ENCODE measurements around the gene CACNA1C. TPM values are rescaled to one million over a fixed set of nuclear protein-coding genes. Genes with fewer than 3 reads are reported as not detected.

Gene CACNA1C
- polyA plus RNA-seq, 4 donors, result 0.67 to 2.5 (median 2.0) TPM

GRCh38 chr12:2336409-2336829 is 283.6 kb downstream of the CACNA1C start:
- Histone ChIP-seq H3K27me3 (ENCODE audit: control insufficient read depth in 3 of 3, insufficient read depth in 3 of 3, low read length in 3 of 3) (no peaks in the 10 kb centered on the region), H3K4me3 (ENCODE audit: low read depth in 1 of 3, low read length in 3 of 3) (no peak overlapping the region), H3K9me3 (ENCODE audit: control insufficient read depth in 2 of 2, insufficient read depth in 1 of 2, low read depth in 1 of 2, low read length in 1 of 2) (no peaks in the 10 kb centered on the region), H3K27ac (ENCODE audit: low read depth in 1 of 3, low read length in 2 of 3) (peak overlapping the region in 2 of 3 donors; percentile 53 to 62), H3K36me3 (ENCODE audit: control insufficient read depth in 3 of 3, insufficient read depth in 2 of 3, low read depth in 1 of 3, low read length in 3 of 3) (no peaks in the 10 kb centered on the region), H3K4me1 (ENCODE audit: control insufficient read depth in 3 of 3, insufficient read depth in 2 of 3, low read depth in 1 of 3, low read length in 2 of 3) (peaks cover 0 to 3% (median 2%) of the 10 kb centered on the region in 3 donors)
- DNase-seq (no peak), FAIRE-seq (no peak)
- WGBS, 3 donors, result 57 to 87% (median 59%) methylated on average over 5 of the region's 5 CpGs

GRCh38 chr12:2337031-2338010 is 284.5 kb downstream of the CACNA1C start:
- FAIRE-seq (no peak), DNase-seq (no peak)
- Histone ChIP-seq H3K27ac (ENCODE audit: low read depth in 1 of 3, low read length in 2 of 3) (peak overlapping the region in 2 of 3 donors; percentile 53 to 62), H3K4me1 (ENCODE audit: control insufficient read depth in 3 of 3, insufficient read depth in 2 of 3, low read depth in 1 of 3, low read length in 2 of 3) (peaks cover 0 to 3% (median 2%) of the 10 kb centered on the region in 3 donors), H3K4me3 (ENCODE audit: low read depth in 1 of 3, low read length in 3 of 3) (no peak overlapping the region), H3K9me3 (ENCODE audit: control insufficient read depth in 2 of 2, insufficient read depth in 1 of 2, low read depth in 1 of 2, low read length in 1 of 2) (no peaks in the 10 kb centered on the region), H3K36me3 (ENCODE audit: control insufficient read depth in 3 of 3, insufficient read depth in 2 of 3, low read depth in 1 of 3, low read length in 3 of 3) (no peaks in the 10 kb centered on the region), H3K27me3 (ENCODE audit: control insufficient read depth in 3 of 3, insufficient read depth in 3 of 3, low read length in 3 of 3) (no peaks in the 10 kb centered on the region)
- WGBS, 3 donors, result 81 to 90% (median 90%) methylated on average over 11 of the region's 11 CpGs

DNA sequence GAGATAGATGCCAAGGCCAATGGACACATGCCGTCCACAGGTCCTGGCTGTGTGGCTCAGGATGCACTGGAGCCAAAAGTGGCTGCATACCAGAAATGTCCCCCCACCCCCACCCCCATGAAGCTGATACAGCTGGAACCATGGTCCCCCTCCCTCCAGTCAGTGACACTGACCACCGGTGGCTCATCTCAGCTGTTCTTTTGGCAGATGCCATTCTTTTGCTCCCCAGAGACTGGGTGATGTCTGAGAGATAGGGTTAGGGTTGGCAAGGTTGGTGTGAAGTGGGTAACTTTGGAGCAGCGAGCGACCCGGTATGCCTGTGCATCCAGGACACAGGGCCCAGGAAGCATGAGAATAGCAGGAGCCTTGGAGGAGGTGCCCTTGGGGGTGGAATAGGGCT is 285.6 kb downstream of the CACNA1C start:
- H3K4me1 ChIP-seq (ENCODE audit: control insufficient read depth in 3 of 3, insufficient read depth in 2 of 3, low read depth in 1 of 3, low read length in 2 of 3), result peaks cover 2 to 4% (median 3%) of the 10 kb centered on the region in 3 donors
- no peak overlapping the region for H3K27ac ChIP-seq (ENCODE audit: low read depth in 1 of 3, low read length in 2 of 3)
- no peak overlapping the region for H3K4me3 ChIP-seq (ENCODE audit: low read depth in 1 of 3, low read length in 3 of 3)
- DNase-seq, result no peak
- H3K9me3 ChIP-seq (ENCODE audit: control insufficient read depth in 2 of 2, insufficient read depth in 1 of 2, low read depth in 1 of 2, low read length in 1 of 2), result no peaks in the 10 kb centered on the region
- H3K36me3 ChIP-seq (ENCODE audit: control insufficient read depth in 3 of 3, insufficient read depth in 2 of 3, low read depth in 1 of 3, low read length in 3 of 3), result no peaks in the 10 kb centered on the region
- 90 to 92% (median 90%) methylated on average over 5 of the region's 5 CpGs for WGBS, 3 donors
- H3K27me3 ChIP-seq (ENCODE audit: control insufficient read depth in 3 of 3, insufficient read depth in 3 of 3, low read length in 3 of 3), result no peaks in the 10 kb centered on the region
- FAIRE-seq, result no peak

GRCh38 chr12:2338991-2339431 is 286.2 kb downstream of the CACNA1C start:
- peak in 1 of 2 donors; percentile 89 for DNase-seq
- H3K4me1 ChIP-seq (ENCODE audit: control insufficient read depth in 3 of 3, insufficient read depth in 2 of 3, low read depth in 1 of 3, low read length in 2 of 3), result peaks cover 2 to 4% (median 3%) of the 10 kb centered on the region in 3 donors
- H3K27ac ChIP-seq (ENCODE audit: low read depth in 1 of 3, low read length in 2 of 3), result no peak overlapping the region

GRCh38 chr12:2341051-2341751 is 288.4 kb downstream of the CACNA1C start:
- 83 to 88% (median 84%) methylated on average over 15 of the region's 15 CpGs for WGBS, 3 donors
- H3K9me3 ChIP-seq (ENCODE audit: control insufficient read depth in 2 of 2, insufficient read depth in 1 of 2, low read depth in 1 of 2, low read length in 1 of 2), result no peaks in the 10 kb centered on the region
- peaks cover 2 to 4% (median 3%) of the 10 kb centered on the region in 3 donors for H3K4me1 ChIP-seq (ENCODE audit: control insufficient read depth in 3 of 3, insufficient read depth in 2 of 3, low read depth in 1 of 3, low read length in 2 of 3)
- FAIRE-seq (no peak), DNase-seq (no peak)
- peaks cover 0 to 4% (median 0%) of the 10 kb centered on the region in 3 donors for H3K27me3 ChIP-seq (ENCODE audit: control insufficient read depth in 3 of 3, insufficient read depth in 3 of 3, low read length in 3 of 3)
- no peaks in the 10 kb centered on the region for H3K36me3 ChIP-seq (ENCODE audit: control insufficient read depth in 3 of 3, insufficient read depth in 2 of 3, low read depth in 1 of 3, low read length in 3 of 3)
- peak overlapping the region in 1 of 3 donors; percentile 11 for H3K27ac ChIP-seq (ENCODE audit: low read depth in 1 of 3, low read length in 2 of 3)
- H3K4me3 ChIP-seq (ENCODE audit: low read depth in 1 of 3, low read length in 3 of 3), result no peak overlapping the region

More at GRCh38 chr12:2338991-2339431, 286.2 kb downstream of the CACNA1C start:
- no peaks in the 10 kb centered on the region for H3K36me3 ChIP-seq (ENCODE audit: control insufficient read depth in 3 of 3, insufficient read depth in 2 of 3, low read depth in 1 of 3, low read length in 3 of 3)
- H3K27me3 ChIP-seq (ENCODE audit: control insufficient read depth in 3 of 3, insufficient read depth in 3 of 3, low read length in 3 of 3), result no peaks in the 10 kb centered on the region
- no peak overlapping the region for H3K4me3 ChIP-seq (ENCODE audit: low read depth in 1 of 3, low read length in 3 of 3)
- H3K9me3 ChIP-seq (ENCODE audit: control insufficient read depth in 2 of 2, insufficient read depth in 1 of 2, low read depth in 1 of 2, low read length in 1 of 2), result no peaks in the 10 kb centered on the region
- FAIRE-seq, result peak; percentile 81
- WGBS, 3 donors, result 16 to 64% (median 46%) methylated on average over 5 of the region's 5 CpGs

- DNase-seq (no peak), FAIRE-seq (no peak)
- peaks cover 2 to 4% (median 3%) of the 10 kb centered on the region in 3 donors for H3K4me1 ChIP-seq (ENCODE audit: control insufficient read depth in 3 of 3, insufficient read depth in 2 of 3, low read depth in 1 of 3, low read length in 2 of 3)
- no peak overlapping the region for H3K4me3 ChIP-seq (ENCODE audit: low read depth in 1 of 3, low read length in 3 of 3)
- peaks cover 0 to 4% (median 0%) of the 10 kb centered on the region in 3 donors for H3K27me3 ChIP-seq (ENCODE audit: control insufficient read depth in 3 of 3, insufficient read depth in 3 of 3, low read length in 3 of 3)
- H3K9me3 ChIP-seq (ENCODE audit: control insufficient read depth in 2 of 2, insufficient read depth in 1 of 2, low read depth in 1 of 2, low read length in 1 of 2), result no peaks in the 10 kb centered on the region
- H3K36me3 ChIP-seq (ENCODE audit: control insufficient read depth in 3 of 3, insufficient read depth in 2 of 3, low read depth in 1 of 3, low read length in 3 of 3), result no peaks in the 10 kb centered on the region
- WGBS, 3 donors, result 75 to 94% (median 79%) methylated on average over 7 of the region's 7 CpGs
- H3K27ac ChIP-seq (ENCODE audit: low read depth in 1 of 3, low read length in 2 of 3), result peak overlapping the region in 1 of 3 donors; percentile 11
Observed at GRCh38 chr12:2341871-2342270, 289.1 kb downstream of the CACNA1C start.

DNA sequence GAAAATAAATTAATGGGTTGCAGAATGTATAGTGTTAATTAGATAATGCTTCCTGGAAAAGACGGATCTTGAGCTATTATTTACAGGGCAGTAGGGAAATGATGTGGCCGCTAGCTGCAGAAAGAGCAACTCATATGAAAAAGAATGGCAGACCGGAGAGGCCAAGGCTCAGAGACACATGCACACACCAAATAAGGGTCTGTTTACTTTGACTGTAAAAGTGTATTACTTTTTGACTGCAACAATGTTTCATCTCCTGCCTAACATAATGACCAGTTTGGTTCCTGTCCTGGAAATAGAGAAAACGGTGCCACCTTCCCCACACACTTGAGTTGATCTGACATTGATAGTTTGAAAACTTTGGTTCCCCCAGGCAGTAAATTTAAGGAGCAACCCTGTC is 290.9 kb downstream of the CACNA1C start:
- Histone ChIP-seq H3K9me3 (ENCODE audit: control insufficient read depth in 2 of 2, insufficient read depth in 1 of 2, low read depth in 1 of 2, low read length in 1 of 2) (no peaks in the 10 kb centered on the region), H3K27ac (ENCODE audit: low read depth in 1 of 3, low read length in 2 of 3) (no peak overlapping the region), H3K4me3 (ENCODE audit: low read depth in 1 of 3, low read length in 3 of 3) (no peak overlapping the region), H3K27me3 (ENCODE audit: control insufficient read depth in 3 of 3, insufficient read depth in 3 of 3, low read length in 3 of 3) (peaks cover 0 to 4% (median 0%) of the 10 kb centered on the region in 3 donors), H3K4me1 (ENCODE audit: control insufficient read depth in 3 of 3, insufficient read depth in 2 of 3, low read depth in 1 of 3, low read length in 2 of 3) (peaks cover 0 to 4% (median 0%) of the 10 kb centered on the region in 3 donors), H3K36me3 (ENCODE audit: control insufficient read depth in 3 of 3, insufficient read depth in 2 of 3, low read depth in 1 of 3, low read length in 3 of 3) (no peaks in the 10 kb centered on the region)
- DNase-seq, result no peak
- FAIRE-seq, result no peak
- 57 to 80% (median 65%) methylated on average over 4 of the region's 4 CpGs for WGBS, 3 donors

GRCh38 chr12:2344476-2344875 is 291.7 kb downstream of the CACNA1C start:
- FAIRE-seq (no peak), DNase-seq (no peak)
- no peaks in the 10 kb centered on the region for H3K36me3 ChIP-seq (ENCODE audit: control insufficient read depth in 3 of 3, insufficient read depth in 2 of 3, low read depth in 1 of 3, low read length in 3 of 3)
- 94 to 98% (median 94%) methylated on average over 2 of the region's 2 CpGs for WGBS, 3 donors
- peaks cover 0 to 4% (median 0%) of the 10 kb centered on the region in 3 donors for H3K4me1 ChIP-seq (ENCODE audit: control insufficient read depth in 3 of 3, insufficient read depth in 2 of 3, low read depth in 1 of 3, low read length in 2 of 3)
- H3K9me3 ChIP-seq (ENCODE audit: control insufficient read depth in 2 of 2, insufficient read depth in 1 of 2, low read depth in 1 of 2, low read length in 1 of 2), result no peaks in the 10 kb centered on the region
- no peak overlapping the region for H3K27ac ChIP-seq (ENCODE audit: low read depth in 1 of 3, low read length in 2 of 3)
- peaks cover 0 to 4% (median 0%) of the 10 kb centered on the region in 3 donors for H3K27me3 ChIP-seq (ENCODE audit: control insufficient read depth in 3 of 3, insufficient read depth in 3 of 3, low read length in 3 of 3)
- no peak overlapping the region for H3K4me3 ChIP-seq (ENCODE audit: low read depth in 1 of 3, low read length in 3 of 3)
